Kidney glomerular epithelial cell (primary cell): ENCODE measurements around the gene TMEM61.

Source experiments
- DNase-seq: peaks from one replicate; lab custom pipeline; 2025; lab: John Stamatoyannopoulos, UW

TMEM61 gene

DNA sequence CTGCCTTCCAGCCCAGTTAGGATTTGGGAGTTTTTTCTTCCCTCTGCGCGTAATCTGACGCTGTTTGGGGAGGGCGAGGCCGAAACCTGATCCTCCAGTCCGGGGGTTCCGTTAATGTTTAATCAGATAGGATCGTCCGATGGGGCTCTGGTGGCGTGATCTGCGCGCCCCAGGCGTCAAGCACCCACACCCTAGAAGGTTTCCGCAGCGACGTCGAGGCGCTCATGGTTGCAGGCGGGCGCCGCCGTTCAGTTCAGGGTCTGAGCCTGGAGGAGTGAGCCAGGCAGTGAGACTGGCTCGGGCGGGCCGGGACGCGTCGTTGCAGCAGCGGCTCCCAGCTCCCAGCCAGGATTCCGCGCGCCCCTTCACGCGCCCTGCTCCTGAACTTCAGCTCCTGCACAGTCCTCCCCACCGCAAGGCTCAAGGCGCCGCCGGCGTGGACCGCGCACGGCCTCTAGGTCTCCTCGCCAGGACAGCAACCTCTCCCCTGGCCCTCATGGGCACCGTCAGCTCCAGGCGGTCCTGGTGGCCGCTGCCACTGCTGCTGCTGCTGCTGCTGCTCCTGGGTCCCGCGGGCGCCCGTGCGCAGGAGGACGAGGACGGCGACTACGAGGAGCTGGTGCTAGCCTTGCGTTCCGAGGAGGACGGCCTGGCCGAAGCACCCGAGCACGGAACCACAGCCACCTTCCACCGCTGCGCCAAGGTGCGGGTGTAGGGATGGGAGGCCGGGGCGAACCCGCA is 59.1 kb downstream of the TMEM61 start, which contains the start of gene PCSK9:
TSS of gene PCSK9 (plus strand) at position 207 of the 741 bp plus-strand sequence. CDS start at position 497, 290 bp downstream.
- DNase-seq, result no peak

DNA sequence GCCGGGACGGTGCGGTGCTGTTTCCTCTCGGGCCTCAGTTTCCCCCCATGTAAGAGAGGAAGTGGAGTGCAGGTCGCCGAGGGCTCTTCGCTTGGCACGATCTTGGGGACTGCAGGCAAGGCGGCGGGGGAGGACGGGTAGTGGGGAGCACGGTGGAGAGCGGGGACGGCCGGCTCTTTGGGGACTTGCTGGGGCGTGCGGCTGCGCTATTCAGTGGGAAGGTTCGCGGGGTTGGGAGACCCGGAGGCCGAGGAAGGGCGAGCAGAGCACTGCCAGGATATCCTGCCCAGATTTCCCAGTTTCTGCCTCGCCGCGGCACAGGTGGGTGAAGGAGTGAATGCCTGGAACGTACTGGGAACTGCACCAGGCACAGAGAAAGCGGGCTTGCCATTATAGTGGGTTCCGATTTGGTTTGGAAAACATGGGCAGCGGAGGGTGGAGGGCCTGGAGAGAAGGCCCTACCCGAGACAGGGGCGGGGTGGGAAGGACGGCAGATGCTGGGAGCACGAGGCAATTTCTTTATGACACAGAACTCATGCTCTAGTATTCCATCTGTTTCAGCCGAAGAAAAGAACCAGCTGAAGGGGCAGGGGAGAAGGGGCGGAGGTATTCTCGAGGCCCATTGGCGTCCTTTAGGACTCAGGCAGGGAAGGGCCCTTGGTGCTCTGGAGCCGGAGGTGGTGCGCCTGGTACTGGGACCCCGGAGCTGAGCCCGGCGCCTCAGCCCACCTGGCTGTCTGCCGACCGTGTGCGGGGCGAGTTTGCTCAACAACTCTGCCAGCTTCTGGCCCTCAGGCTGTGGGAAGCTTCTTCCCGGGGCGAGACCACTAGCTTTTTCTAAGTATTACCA is 59.9 kb downstream of the TMEM61 start:
- no peak for DNase-seq

DNA sequence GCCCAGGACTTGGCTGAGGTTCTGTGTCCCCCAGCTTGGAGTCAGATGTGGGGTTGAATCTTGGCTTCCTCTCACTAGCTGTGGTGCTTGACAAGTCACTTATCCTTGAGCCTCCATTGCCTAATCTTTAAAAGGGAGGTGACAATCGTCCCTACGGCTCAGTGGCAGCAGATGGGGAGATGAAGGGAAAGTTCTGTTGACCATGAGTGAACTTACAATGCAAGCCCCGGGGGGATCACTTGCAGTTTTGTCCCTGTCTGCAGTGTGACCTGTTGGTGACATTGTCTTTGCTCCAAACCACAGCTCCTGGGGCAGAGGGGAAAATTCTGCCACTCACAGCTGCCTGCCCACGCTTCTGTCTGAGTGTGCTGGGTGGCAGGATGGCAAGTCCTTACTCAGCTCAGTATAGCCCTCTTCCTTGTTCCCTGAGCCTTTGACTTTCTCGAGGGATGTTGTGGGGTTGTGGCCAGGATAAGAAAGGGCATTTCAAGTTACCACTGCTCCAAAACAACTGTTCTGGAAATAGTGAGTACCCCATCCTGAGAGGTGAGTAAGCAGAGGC is 60.6 kb downstream of the TMEM61 start:
- DNase-seq, result no peak

DNA sequence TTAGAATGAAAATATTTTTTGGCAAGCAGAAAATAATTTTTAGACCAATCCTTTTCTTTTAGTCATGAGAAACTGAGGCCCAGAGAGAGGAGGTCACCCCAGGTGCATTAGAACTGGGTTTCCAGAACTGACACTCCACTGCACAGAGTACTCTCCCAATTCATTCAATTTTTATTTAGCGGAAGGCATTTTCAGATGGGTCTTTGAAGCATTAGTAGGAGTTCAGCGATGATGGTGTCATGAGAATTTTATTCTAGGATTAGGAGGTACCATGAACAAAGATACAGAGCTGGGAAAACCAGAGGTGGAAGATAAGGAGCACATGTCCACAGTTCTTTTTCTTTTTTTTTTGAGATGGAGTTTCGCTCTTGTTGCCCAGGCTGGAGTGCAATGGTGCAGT is 61.2 kb downstream of the TMEM61 start:
- no peak for DNase-seq
